Right ventricle myocardium inferior (tissue), 1 donor: ENCODE data around the gene XRCC1. TPM values are rescaled to one million over a fixed set of nuclear protein-coding genes. Genes with fewer than 3 reads are reported as not detected.
"Not testable (repeated sequence)": the region's sequence is repeated elsewhere in the genome, so short reads cannot be mapped to it uniquely, and the experiment has no call there.

Experiments used
- ATAC-seq: fragments of 200-7000 bp; cut with Tn5 transposase; one replicate; pipeline ENCODE4 v1.9.1; 2020; ENCODE audit warnings: mild to moderate bottlenecking, moderate library complexity
- DNase-seq: peaks from one replicate; pipeline ENCODE4 v3.0.0; 2021; ENCODE audit errors: missing footprints
- intact Hi-C: fragments of 100-400 bp; cut with DNase I; formaldehyde crosslinking; loops from one replicate; pipeline ENCODE4 v1.11.0; 2022
- total RNA-seq: library from RNA; stranded (reverse); fragmentation: NEBNext Ultra II Directional; extraction: Animal tissue kit (Norgen Biotek cat#: 25700); gene quantifications from one replicate; pipeline ENCODE4 v1.2.1, GENCODE V29; 2021
- donor health status: DM: no; HTN: yes; CAD: no; lungs with severe emphysema.

XRCC1 gene
- total RNA-seq, 1 donor from 2014 or later = 12.2 TPM

- DNase-seq (no peak), ATAC-seq (no peak)
- intact Hi-C loops = no loop called here
These were observed 30.7 kb upstream of the XRCC1 start for GRCh38 chr19:43605875-43606568.

- intact Hi-C loops, ATAC-seq, DNase-seq: not testable (repeated sequence)
These were observed 25.0 kb upstream of the XRCC1 start for GRCh38 chr19:43600326-43600725.

- intact Hi-C loops = loop anchor here (10.0 kb wide), 1 partner anchor 135 kb away; the partner anchor contains the start of gene LYPD3
- no peak for ATAC-seq
- DNase-seq = no peak
These were observed 24.4 kb upstream of the XRCC1 start for GRCh38 chr19:43599635-43600295.

- ATAC-seq = no peak
- no peak for DNase-seq
- intact Hi-C loops = loop anchor here (10.0 kb wide), 1 partner anchor 134 kb away; the partner anchor contains the start of gene LYPD3
These were observed 23.3 kb upstream of the XRCC1 start for GRCh38 chr19:43598445-43599240.

- intact Hi-C loops = loop anchor here (10.0 kb wide), 1 partner anchor 133 kb away; the partner anchor contains the start of gene LYPD3
- DNase-seq (no peak), ATAC-seq (no peak)
These were observed 22.5 kb upstream of the XRCC1 start for GRCh38 chr19:43597876-43598275.

GRCh38 chr19:43596842-43597461, 21.6 kb upstream of the XRCC1 start:
- ATAC-seq (no peak), DNase-seq (no peak)
- intact Hi-C loops = loop anchor here (1.0 to 10.0 kb wide), 4 partner anchors 22 to 132 kb away; partner anchors contain the start of genes LYPD3, PINLYP, XRCC1 and ZNF428

- DNase-seq = peak; percentile 100
- peak; percentile 95 for ATAC-seq
- intact Hi-C loops = loop anchor here (1.0 to 10.0 kb wide), 4 partner anchors 21 to 131 kb away; partner anchors contain the start of genes LYPD3, PINLYP, XRCC1 and ZNF428
These were observed 20.9 kb upstream of the XRCC1 start, which contains the start of the genes IRGQ and ZNF576 for GRCh38 chr19:43595999-43596841. TSS of gene IRGQ (minus strand) at chr19:43596134. CDS start at chr19:43595338, 796 bp downstream. TSS of gene ZNF576 (plus strand) at chr19:43596595. CDS start at chr19:43597109, 514 bp downstream.

GRCh38 chr19:43595605-43595998, 20.3 kb upstream of the XRCC1 start:
- ATAC-seq (peak; percentile 4), DNase-seq (peak; percentile 75)
- intact Hi-C loops = loop anchor here (10.0 kb wide), 1 partner anchor 131 kb away; the partner anchor contains the start of gene LYPD3

- intact Hi-C loops = loop anchor here (10.0 kb wide), 1 partner anchor 130 kb away; the partner anchor contains the start of gene LYPD3
- no peak for ATAC-seq
These were observed 19.6 kb upstream of the XRCC1 start for GRCh38 chr19:43594710-43595604.

GRCh38 chr19:43594081-43594697, 18.9 kb upstream of the XRCC1 start:
- no peak for ATAC-seq
- intact Hi-C loops = loop anchor here (10.0 kb wide), 1 partner anchor 129 kb away; the partner anchor contains the start of gene LYPD3

More at GRCh38 chr19:43594710-43595604, 19.6 kb upstream of the XRCC1 start:
- DNase-seq = peak; percentile 78

GRCh38 chr19:43592800-43593350, 17.5 kb upstream of the XRCC1 start:
- intact Hi-C loops = loop anchor here (10.0 kb wide), 1 partner anchor 128 kb away; the partner anchor contains the start of gene LYPD3
- ATAC-seq (no peak), DNase-seq (no peak)

More at GRCh38 chr19:43594081-43594697, 18.9 kb upstream of the XRCC1 start:
- DNase-seq = no peak

GRCh38 chr19:43591904-43592772, 16.8 kb upstream of the XRCC1 start:
- intact Hi-C loops = loop anchor here (10.0 kb wide), 1 partner anchor 127 kb away; the partner anchor contains the start of gene LYPD3
- DNase-seq (peak; percentile 55), ATAC-seq (no peak)

- intact Hi-C loops = loop anchor here (10.0 kb wide), 1 partner anchor 125 kb away; the partner anchor contains the start of gene LYPD3
- DNase-seq (no peak), ATAC-seq (no peak)
These were observed 14.4 kb upstream of the XRCC1 start for GRCh38 chr19:43589678-43590077.

- ATAC-seq (no peak), DNase-seq (no peak)
- intact Hi-C loops = no loop called here
These were observed 13.9 kb upstream of the XRCC1 start for GRCh38 chr19:43589277-43589676.
